GM20000 (cell line): Measurements from ENCODE around the gene PMIS2.
A peak's percentile ranks its signal among the peaks of the same experiment; 100 is the strongest.
"Not testable (repeated sequence)": the region's sequence is repeated elsewhere in the genome, so short reads cannot be mapped to it uniquely, and the experiment has no call there.

Experiments
- DNase-seq: peaks from one replicate; pipeline ENCODE4 v3.0.0; 2012; ENCODE audit warnings: low spot score
- TF ChIP-seq, protein P1 (sequence below): IDR thresholded peaks from 2 replicates; pipeline ENCODE4 v1.5.1; 2012; ENCODE audit warnings: mild to moderate bottlenecking, control low read depth; ENCODE audit errors: extremely low read depth, missing control alignments

The PMIS2 gene

DNA sequence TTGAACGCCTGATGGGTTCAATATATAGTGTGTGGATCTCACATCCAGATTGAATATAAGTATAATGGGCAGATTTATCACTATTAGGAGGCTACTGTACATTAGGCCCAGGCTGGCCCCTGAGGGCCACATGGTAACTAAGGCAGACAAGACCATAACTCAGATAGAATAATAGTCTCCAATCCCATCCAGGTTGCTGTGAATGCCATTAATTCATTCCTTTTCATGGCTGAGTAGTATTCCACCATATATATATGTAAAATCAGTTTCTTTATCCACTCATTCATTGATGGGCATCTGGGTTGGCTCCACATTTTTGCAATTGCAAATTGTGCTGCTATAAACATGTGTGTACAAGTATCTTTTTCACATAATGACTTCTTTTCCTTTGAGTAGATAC, 8.1 kb upstream of the PMIS2 start:
- DNase-seq: no peak
- TF ChIP-seq, protein P1, sequence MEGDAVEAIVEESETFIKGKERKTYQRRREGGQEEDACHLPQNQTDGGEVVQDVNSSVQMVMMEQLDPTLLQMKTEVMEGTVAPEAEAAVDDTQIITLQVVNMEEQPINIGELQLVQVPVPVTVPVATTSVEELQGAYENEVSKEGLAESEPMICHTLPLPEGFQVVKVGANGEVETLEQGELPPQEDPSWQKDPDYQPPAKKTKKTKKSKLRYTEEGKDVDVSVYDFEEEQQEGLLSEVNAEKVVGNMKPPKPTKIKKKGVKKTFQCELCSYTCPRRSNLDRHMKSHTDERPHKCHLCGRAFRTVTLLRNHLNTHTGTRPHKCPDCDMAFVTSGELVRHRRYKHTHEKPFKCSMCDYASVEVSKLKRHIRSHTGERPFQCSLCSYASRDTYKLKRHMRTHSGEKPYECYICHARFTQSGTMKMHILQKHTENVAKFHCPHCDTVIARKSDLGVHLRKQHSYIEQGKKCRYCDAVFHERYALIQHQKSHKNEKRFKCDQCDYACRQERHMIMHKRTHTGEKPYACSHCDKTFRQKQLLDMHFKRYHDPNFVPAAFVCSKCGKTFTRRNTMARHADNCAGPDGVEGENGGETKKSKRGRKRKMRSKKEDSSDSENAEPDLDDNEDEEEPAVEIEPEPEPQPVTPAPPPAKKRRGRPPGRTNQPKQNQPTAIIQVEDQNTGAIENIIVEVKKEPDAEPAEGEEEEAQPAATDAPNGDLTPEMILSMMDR: no peak

DNA sequence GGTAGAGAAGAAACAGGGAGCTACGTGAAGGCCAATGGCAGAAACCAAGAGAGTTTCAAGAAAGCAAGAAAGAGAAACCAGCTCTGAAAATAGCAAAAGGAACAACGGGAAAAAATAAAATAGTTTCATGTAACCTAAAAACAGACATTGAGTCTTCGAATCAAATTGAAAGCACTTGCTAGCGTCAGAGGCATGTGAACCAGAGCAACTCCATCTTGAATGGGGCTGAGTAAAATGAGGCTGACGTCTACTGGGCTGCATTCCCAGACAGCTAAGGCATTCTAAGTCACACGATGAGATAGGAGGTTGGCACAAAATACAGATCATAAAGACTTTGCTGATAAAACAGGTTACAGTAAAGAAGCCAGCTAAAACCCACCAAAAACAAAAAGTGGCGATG, 7.3 kb upstream of the PMIS2 start:
- TF ChIP-seq, protein P1: no peak
- no peak for DNase-seq

DNA sequence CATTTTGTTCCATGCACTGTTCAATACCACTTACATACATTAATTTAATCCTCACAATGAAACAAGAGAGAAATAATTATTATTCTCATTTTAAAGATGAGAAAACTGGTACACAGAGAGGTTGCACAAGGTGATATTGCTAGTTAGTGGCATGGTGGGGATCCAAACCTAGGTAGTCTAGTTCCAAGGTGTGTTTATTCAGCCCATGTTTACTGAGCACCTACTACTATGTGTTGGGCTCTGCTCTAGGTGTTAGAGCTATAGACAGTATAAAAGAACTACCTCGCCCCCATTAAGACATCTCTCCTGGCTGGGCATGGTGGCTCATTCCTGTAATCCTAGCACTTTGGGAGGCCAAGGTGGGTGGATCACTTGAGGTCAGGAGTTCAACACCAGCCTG, 3.2 kb upstream of the PMIS2 start:
- TF ChIP-seq, protein P1: no peak

DNA sequence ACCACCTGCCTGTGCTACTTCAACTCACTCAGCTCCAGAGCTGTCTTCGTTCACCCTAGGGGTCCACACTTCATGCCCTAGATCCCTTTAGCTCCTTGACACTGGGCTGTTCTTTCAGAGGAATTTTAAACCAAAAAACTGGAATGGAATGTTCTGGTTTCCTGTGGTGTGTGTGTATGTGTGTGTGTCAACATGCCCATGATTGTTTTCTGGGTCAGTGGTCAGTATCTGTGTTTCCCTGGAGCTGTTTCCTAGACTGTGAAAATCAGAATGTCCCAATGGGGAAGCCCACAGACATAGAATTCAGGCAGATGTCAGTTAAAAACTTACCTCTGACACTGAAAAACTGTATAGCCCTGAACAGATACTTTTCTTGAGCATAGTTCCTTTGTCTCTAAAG, 1.3 kb downstream of the PMIS2 start:
- DNase-seq: no peak
- TF ChIP-seq, protein P1: no peak

More for the DNA sequence above, 3.2 kb upstream of the PMIS2 start:
- no peak for DNase-seq

DNA sequence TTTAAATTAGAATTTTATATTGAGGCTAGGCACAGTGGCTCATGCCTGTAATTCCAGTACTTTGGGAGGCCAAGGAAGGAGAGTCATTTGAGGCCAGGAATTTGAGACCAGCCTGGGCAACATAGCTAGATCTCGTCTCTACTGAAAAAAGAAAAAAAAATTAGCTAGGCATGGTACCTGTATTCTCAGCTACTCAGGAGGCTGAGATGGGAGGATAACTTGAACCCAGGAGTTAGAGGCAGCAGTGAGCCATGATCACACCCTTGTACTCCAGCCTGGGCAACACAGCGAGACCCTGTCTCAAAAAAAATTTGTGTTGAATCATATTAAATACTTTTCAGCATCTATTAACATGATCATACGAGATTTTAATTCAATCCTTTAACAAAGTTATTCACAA, 4.9 kb downstream of the PMIS2 start:
- no peak for DNase-seq
- TF ChIP-seq, protein P1: no peak

DNA sequence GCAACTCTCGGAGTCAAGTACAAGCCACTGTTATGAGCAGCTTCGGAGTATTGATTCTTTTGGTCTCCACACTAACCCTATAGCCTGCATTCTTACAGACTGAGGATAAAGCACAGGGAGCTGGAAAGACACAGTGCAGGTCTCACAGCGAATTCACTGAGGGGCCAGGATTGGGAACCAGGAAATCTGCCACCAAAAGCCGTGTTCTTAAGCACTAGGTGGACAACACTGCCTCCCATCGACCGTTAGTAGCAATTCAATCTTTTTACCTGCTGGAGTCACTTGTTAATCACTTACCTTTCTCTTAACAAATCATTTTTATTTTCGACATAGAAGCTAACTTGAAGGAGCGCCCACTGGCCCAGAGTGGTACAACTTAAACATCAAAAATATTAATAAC, 6.3 kb downstream of the PMIS2 start:
- DNase-seq: peak; percentile 62
- TF ChIP-seq, protein P1: peak; percentile 55

DNA sequence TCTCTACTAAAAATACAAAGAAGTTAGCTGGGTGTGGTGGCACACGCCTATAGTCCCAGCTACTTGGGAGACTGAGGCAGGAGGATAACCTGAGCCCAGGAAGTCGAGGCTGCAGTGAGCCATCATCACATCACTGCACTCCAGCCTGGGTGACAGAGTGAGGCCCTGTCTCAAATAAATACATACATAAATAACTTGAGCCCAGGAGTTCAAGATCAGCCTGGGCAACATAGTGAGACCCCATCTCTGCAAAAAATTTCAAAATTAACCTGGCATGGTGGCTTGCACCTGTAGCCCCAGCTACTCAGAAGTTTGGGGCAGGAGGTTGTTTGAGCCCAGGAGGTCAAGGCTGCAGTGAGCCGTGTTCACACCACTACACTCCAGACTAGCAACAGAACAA, 9.1 kb downstream of the PMIS2 start:
- DNase-seq: not testable (repeated sequence)

DNA sequence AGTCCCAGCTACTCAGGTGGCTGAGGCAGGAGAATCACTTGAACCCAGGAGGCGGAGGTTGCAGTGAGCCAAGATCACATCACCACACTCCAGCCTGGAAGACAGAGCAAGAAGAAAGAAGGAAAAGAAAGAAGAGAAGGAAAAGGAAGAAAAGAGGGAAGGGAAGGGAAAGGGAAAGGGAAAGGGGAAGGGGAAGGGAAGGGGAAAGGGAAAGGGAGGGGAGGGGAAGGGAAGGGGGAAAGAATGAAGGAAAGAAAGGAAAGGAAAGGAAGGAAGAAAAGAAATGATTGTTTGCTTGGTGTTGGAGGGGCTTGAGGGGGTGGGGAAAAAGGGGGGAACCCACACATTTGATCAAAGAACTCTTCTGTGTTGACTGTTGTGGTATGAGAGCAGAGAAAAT, 10.0 kb downstream of the PMIS2 start:
- no peak for DNase-seq
- TF ChIP-seq, protein P1: no peak
